DMS79 (cell line): Measurements from ENCODE around the gene MAT1A.

Source experiments
- DNase-seq: peaks from one replicate; lab custom pipeline; 2025; lab: John Stamatoyannopoulos, UW

The MAT1A gene

GRCh38 chr10:80281784-80282765 lies 7.4 kb downstream of the MAT1A start:
- no peak for DNase-seq

DNA sequence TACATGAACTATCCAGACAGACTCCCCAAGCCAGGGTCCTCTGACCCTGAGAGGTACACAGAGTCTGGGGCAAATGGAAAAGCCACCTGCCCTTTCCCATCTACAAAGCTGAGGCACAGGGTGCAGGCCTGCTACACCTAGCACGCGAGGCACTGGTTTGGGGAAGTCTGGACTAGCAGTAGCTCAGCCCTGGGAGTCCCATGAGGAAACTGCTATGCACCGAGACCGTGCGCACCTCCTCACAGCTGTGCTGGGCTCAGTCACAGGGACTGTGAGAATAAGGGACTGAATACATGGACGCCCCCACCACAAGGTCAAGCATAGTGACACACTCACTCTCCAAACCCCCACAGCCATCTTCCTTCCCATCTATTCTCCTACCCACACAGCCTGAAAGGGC lies 8.2 kb downstream of the MAT1A start:
- DNase-seq: no peak

- DNase-seq: no peak
Measured at GRCh38 chr10:80280071-80280800, 9.2 kb downstream of the MAT1A start.

DNA sequence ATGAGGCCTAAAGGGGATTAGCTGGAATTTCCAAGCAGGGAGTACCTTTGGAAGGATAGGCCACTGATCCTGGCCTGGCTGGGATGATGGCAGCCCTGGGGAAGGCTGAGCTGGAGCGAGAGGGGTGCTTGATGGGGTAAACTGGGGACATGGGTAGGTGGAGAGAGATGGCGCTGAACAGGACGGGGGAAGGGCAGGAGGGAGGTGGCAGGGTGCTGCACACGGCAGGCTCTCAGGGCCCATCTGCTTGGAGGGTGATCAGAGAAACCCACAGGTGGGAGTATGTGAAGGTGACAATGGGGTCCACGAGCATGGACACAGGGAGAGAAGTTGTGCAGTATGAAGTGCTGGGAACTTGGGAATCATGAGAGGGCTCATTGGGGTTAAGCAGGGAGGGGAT lies 10.3 kb downstream of the MAT1A start:
- DNase-seq: no peak

DNA sequence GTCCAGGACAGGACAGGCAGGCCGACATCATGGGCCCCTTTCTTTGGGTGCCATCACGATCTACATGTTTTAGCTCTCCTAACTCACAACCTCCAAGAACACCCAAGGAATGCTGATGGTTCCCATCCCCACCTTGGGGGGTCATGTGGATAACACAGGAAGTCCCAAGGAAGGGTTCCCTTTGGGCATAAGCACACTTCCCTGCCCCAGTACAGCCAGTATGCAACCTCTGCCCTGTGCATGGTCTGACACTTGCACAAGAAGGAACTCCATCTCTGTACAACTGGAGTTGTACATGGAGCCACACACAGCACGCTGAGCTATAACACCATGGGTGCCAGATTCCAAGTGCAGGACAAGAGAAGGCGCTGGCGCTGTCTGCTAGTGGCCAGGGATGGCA lies 11.0 kb downstream of the MAT1A start:
- no peak for DNase-seq

GRCh38 chr10:80277567-80278250 lies 11.7 kb downstream of the MAT1A start:
- no peak for DNase-seq

- DNase-seq: no peak
Measured at GRCh38 chr10:80277016-80277415, 12.4 kb downstream of the MAT1A start.

DNA sequence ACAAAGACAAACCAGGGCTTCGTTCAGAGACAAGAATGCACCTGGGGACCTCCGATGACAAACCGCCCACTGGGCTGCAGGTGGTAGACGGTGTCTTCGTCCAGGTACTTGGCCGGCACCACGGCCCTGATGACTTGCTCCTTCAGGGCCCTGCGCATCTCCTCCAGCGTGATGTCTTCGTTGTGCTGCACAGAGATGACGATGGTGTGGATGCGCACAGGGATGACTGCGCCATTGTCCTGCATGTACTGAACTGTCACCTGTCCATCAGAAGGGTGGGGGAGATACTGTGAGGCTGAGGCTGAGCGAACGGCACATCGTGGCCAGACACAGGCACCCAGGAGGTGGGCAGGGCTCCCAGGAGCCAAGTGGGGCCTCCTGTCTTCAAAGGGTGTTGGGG lies 13.1 kb downstream of the MAT1A start:
- DNase-seq: no peak

- DNase-seq: no peak
Measured at GRCh38 chr10:80275756-80276155, 13.7 kb downstream of the MAT1A start.

DNA sequence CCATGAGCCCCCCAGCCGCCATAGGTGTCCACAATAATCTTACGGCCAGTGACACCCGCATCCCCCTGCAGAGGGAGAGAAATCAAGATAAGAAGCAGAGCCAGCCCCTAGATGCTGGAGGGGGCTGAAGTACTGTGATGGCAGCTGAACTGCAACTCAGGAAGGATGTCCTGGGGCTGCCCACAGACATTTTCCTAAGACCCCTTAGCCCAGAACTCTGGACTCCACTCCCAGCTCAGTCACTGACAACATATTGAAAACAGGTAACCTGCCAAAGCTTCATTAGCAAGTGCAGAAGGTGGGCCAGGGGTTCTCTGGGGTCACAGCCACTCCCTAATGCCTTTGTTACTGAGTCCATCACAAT lies 14.3 kb downstream of the MAT1A start:
- no peak for DNase-seq

GRCh38 chr10:80274396-80275134 lies 14.9 kb downstream of the MAT1A start:
- no peak for DNase-seq

DNA sequence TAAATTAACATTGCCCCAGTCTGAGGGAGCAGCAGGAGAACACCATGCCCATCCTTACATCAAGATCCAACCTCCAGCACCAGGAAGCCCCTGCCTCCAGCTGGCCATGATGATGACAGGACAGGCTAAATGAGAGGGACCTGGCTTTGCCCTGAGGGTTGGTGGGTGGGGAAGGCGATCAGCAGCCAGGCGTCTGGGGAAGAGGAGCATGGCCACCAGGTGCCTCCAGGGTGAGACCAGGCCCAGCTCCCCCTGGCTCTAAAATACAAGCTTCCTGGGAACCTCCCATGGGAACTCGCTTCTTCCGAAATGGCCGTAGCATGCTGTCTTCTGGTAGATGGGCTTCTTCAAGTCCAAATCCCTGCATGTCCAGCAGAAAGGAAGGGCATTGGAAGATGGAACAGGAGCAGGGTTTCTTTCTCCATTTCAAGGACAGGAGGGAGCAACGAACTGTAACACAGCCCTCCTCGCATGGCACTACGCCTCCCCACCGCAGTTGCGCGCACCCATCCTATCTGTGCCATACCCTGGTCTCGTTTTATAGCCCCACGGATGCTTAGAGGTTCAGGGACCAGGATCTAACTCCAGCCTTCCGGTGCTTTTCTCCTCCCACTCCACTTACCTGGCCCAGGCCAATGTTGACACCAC lies 15.8 kb downstream of the MAT1A start:
- no peak for DNase-seq

DNA sequence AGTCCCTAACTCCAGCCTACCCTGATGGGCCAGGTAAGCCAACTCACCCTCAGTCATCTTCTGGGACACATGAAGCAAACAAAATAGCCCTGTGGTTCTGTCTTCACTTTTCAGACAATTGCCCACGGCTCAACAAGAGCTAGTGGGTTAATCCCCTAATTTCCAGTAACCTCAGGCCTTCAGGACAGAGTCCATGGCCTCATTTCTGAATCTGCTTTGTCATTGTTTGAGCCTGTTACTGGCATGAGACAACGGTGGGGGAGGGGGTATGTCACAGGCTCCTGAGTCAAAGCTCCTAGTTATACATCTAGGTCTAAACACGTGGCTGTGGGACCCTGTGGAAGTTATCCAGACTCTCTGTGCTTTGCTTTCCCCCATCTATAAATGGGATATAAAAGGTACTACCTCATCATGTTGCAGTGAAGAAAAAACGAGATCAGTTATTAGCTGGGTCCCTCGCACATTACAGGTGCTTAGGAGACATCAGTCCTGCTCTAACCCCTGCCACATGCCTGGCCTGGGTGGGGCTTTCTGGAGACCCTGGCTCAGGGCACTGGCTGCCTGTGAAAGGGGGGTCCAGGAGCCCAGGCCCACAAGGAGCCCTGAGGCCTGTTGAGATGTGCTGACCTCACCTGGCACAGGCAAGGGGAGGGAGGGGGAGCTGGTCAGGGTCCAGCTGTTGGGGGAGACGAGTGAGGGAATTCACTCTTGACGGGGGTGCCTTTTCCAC lies 16.5 kb downstream of the MAT1A start:
- no peak for DNase-seq

DNA sequence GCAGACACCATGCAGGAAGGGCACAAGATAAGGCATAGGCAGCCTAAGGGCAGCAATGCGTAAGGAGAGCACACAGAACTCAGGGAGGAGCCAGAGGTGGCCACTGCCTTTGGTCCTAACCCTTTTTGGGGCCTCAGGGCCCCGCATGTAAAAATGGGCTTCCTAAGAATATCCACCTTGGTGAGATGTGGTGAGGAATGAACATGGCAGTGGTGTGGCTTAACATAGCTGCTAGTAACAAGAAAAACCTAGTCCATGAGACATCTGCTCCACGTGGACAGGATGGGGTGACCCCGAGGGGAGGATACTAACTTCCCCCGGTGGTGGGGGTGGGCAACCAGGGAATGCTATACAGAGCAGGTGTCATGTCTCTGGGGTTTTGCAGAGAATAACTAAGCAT lies 18.0 kb downstream of the MAT1A start:
- DNase-seq: no peak

- DNase-seq: no peak
Measured at GRCh38 chr10:80270887-80271286, 18.6 kb downstream of the MAT1A start.

DNA sequence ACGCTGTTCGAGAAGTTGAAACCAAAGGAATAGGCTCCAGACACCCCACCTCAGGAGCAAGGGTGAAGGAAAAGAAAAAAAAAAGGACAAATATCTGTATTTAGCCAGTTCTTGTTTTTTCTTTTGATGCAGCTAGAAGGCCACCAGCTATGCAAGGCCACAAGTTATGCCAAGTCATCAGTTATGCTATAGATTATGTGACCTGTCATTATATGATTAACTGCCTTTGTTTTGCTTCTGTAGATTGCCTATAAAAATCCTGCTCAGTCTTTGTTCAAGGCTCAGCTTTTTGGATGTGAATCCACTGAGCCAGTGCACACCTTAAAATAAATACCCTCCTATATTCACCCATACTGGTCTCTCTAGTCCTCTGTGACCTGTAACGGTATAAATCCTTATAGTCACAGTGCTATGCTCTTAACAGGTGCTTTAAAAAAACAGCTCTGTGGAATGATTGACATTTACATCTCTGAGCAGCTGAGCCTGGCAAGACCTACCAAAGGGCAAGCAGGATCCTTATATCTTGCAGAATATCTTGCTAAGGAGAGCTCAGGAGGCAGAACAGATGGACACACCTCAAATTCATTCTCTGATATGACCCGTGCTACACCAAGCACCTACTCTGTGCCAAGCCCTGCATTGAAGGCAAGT lies 20.4 kb downstream of the MAT1A start:
- DNase-seq: no peak

DNA sequence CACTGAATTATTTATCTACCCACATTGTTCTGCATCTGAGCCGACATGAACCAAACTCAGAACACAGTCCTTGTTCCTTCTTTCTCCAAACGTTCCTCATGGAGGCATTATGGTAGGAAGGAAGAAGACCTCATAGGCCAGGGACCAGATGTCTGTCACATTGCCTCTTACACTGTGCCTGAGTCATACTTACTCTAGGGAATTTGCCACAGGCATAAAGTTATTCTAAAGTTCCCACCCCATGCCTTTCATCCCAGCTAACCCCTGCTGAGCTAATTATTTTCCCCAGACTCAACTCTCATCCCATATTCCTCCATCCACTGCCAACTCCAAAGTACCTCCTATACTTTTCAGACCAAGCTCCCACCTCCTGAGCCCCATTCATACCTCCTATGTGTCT lies 21.2 kb downstream of the MAT1A start:
- no peak for DNase-seq

DNA sequence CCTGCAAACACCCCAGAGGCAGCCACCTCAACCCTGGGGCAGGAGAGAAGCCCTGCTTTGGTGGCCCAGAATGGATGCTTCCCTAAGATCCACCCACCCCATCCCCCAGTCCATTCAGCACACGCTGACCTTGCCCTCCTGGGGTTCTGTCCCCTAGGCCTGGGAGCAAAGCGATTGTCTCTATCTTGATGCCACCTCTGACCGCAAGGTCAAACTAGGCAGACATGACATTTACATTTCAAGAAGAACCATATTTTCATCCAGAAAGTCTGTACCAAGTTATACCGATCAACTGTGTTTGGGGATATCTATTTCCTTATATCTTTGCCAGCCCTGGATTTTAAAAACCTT lies 23.0 kb downstream of the MAT1A start:
- DNase-seq: no peak

- no peak for DNase-seq
Measured at GRCh38 chr10:80265740-80266512, 23.5 kb downstream of the MAT1A start.
